ENCODE data around the gene NOC2L.

- no peak for TF ChIP-seq POLR2A (IDR thresholded peaks at IDR 0.05)
- TF ChIP-seq, protein P1, sequence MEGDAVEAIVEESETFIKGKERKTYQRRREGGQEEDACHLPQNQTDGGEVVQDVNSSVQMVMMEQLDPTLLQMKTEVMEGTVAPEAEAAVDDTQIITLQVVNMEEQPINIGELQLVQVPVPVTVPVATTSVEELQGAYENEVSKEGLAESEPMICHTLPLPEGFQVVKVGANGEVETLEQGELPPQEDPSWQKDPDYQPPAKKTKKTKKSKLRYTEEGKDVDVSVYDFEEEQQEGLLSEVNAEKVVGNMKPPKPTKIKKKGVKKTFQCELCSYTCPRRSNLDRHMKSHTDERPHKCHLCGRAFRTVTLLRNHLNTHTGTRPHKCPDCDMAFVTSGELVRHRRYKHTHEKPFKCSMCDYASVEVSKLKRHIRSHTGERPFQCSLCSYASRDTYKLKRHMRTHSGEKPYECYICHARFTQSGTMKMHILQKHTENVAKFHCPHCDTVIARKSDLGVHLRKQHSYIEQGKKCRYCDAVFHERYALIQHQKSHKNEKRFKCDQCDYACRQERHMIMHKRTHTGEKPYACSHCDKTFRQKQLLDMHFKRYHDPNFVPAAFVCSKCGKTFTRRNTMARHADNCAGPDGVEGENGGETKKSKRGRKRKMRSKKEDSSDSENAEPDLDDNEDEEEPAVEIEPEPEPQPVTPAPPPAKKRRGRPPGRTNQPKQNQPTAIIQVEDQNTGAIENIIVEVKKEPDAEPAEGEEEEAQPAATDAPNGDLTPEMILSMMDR (IDR thresholded peaks at IDR 0.05): no peak
Observed at GRCh38 chr1:998745-998994, 39.6 kb upstream of the NOC2L start.
